ENCODE data around the gene ROR2. TPM values are rescaled to one million over a fixed set of nuclear protein-coding genes. Genes with fewer than 3 reads are reported as not detected.

Gene ROR2
- total and polyA plus RNA-seq, 2 of the 8 experiments (the other 6 are each of a cell fraction or from before 2014, with no cell fraction given): 2.7 to 4.3 TPM

GRCh38 chr9:91562416-91562815, 387.6 kb downstream of the ROR2 start:
- Histone ChIP-seq H3K9ac (replicated peaks in 1 of 4; ENCODE audit: extremely low read depth in 1 of 4, low read depth in 3 of 4, low read length in 3 of 4) (no peak overlapping the region), H3K23ac (ENCODE audit: insufficient read length) (no peak overlapping the region), H4K91ac (replicated peaks; ENCODE audit: insufficient read length, low read length) (no peak overlapping the region), H3K79me1 (ENCODE audit: low read depth, low read length) (no peaks in the 10 kb centered on the region), H3K36me3 (ENCODE audit: control insufficient read depth in 2 of 4, insufficient read depth in 4 of 4, low read length in 3 of 4) (no peaks in the 10 kb centered on the region), H3K56ac (replicated peaks; ENCODE audit: insufficient read length, low read depth, low read length) (no peak overlapping the region), H3K4me3 (ENCODE audit: extremely low read depth in 1 of 4, insufficient read depth in 2 of 4, low read depth in 3 of 4, low read length in 4 of 4) (no peak overlapping the region), H3K9me3 (ENCODE audit: insufficient read depth in 2 of 2, low read depth in 1 of 2, low read length in 1 of 2) (no peaks in the 10 kb centered on the region), H3K4ac (replicated peaks; ENCODE audit: insufficient read length, low read depth, low read length) (no peak overlapping the region), H4K5ac (ENCODE audit: insufficient read length, low read depth, low read length) (no peak overlapping the region), H3K4me2 (ENCODE audit: insufficient read depth in 1 of 2, low read depth in 2 of 2, low read length in 2 of 2) (no peak overlapping the region), H2BK20ac (ENCODE audit: low read length) (no peak overlapping the region), H2AK5ac (ENCODE audit: low read depth, low read length) (no peak overlapping the region), H3K27me3 (replicated peaks in 1 of 4; ENCODE audit: control insufficient read depth in 3 of 4, extremely low read depth in 1 of 4, insufficient read depth in 3 of 4, low read length in 3 of 4) (no peaks in the 10 kb centered on the region), H3K79me2 (ENCODE audit: control insufficient read depth in 1 of 2, insufficient read depth in 2 of 2, low read length in 2 of 2) (no peaks in the 10 kb centered on the region), H3K23me2 (ENCODE audit: low read depth, low read length) (no peaks in the 10 kb centered on the region; the same call in 1 of the 2 replicates), H3K4me1 (replicated peaks in 1 of 4; ENCODE audit: control insufficient read depth in 3 of 4, insufficient read depth in 4 of 4, low read length in 3 of 4) (peaks cover 0 to 4% (median 2%) of the 10 kb centered on the region in 4 experiments; a peak in 4 of 7 replicates), H2BK15ac (ENCODE audit: low read length) (no peak overlapping the region), H2BK120ac (replicated peaks; ENCODE audit: low read depth, low read length) (no peak overlapping the region), H2BK5ac (ENCODE audit: low read depth, low read length) (no peak overlapping the region), H4K20me1 (replicated peaks in 1 of 2; ENCODE audit: control insufficient read depth in 1 of 2, insufficient read depth in 2 of 2, low read length in 2 of 2) (no peaks in the 10 kb centered on the region), H4K8ac (ENCODE audit: extremely low read depth, insufficient read depth, low read length) (no peak overlapping the region), H3K27ac (ENCODE audit: low read depth, low read length) (no peak overlapping the region), H2BK12ac (ENCODE audit: low read depth, low read length) (no peak overlapping the region), H3K18ac (ENCODE audit: extremely low read depth, low read length) (no peak overlapping the region), H2AFZ (ENCODE audit: low read length) (no peak overlapping the region), H3K14ac (ENCODE audit: insufficient read length) (no peak overlapping the region)
- ChIA-PET POLR2A (ENCODE audit: partially characterized antibody) (no interaction called here), CTCF (ENCODE audit: partially characterized antibody) (interaction anchor here (1.1 to 1.7 kb wide), 2 partner anchors 10 to 18 kb away, joined by 3 to 10 read pairs; no protein-coding TSS in a partner anchor)
- WGBS, 2 experiments (ENCODE audit: extremely low coverage in 1 of 2, insufficient coverage in 1 of 2, insufficient read length in 1 of 2, insufficient replicate concordance in 2 of 2, low coverage in 1 of 2, low lambda C conversion rate in 2 of 2, missing lambda C conversion rate in 1 of 2): 84% methylated on average over 3 of the region's 3 CpGs; no CpG with 5 or more reads in 1 of the 2 experiments
- no peak for DNase-seq (ENCODE audit: low read depth in 1 of 2, low spot score in 2 of 2)
- FAIRE-seq: no peak
- TF ChIP-seq CHD2 (IDR thresholded peaks at IDR 0.05; ENCODE audit: low read length): no peak
- TF ChIP-seq SIN3A (conservative IDR thresholded peaks at IDR 0.05 in 1 of 2, IDR thresholded peaks at IDR 0.05 in 1 of 2; ENCODE audit: low read depth in 1 of 2, low read length in 2 of 2): no peak
- TF ChIP-seq BCL11A (IDR thresholded peaks at IDR 0.05; ENCODE audit: low read depth in 2 of 2, low read length in 2 of 2): no peak
- TF ChIP-seq PHF8 (conservative IDR thresholded peaks at IDR 0.05; ENCODE audit: low read depth, low read length): no peak
- TF ChIP-seq ATF2 (IDR thresholded peaks at IDR 0.05; ENCODE audit: low read length): no peak
- no peak for TF ChIP-seq FOSL1 (IDR thresholded peaks at IDR 0.05; ENCODE audit: insufficient read depth, low read depth, low read length)
- TF ChIP-seq SP2 (IDR thresholded peaks at IDR 0.05; ENCODE audit: low read length): no peak
- no peak for TF ChIP-seq RNF2 (IDR thresholded peaks at IDR 0.05; ENCODE audit: borderline replicate concordance, low read depth, low read length, missing control alignments, poor library complexity, severe bottlenecking)
- TF ChIP-seq EZH2 (IDR thresholded peaks at IDR 0.05; ENCODE audit: low read depth, low read length, severe bottlenecking): no peak
- TF ChIP-seq POLR2AphosphoS5 (IDR thresholded peaks at IDR 0.05; ENCODE audit: low read depth, low read length): no peak
- no peak for TF ChIP-seq RFX5 (IDR thresholded peaks at IDR 0.05; ENCODE audit: borderline replicate concordance, low read depth, low read length)

All from H1 (cell line).